Stomach smooth muscle (tissue), 2 donors: ENCODE data around the gene LCORL.

Source experiments
- H3K27ac ChIP-seq: one replicate; pipeline ENCODE4 v1.7.0; 2013; ENCODE audit warnings: mild to moderate bottlenecking, low read length, inconsistent platforms
- H3K27me3 ChIP-seq, 2 donors: one replicate each; pipeline ENCODE4 v1.7.0; 2013; ENCODE audit warnings: low read length in 2 of 2; ENCODE audit not compliant: insufficient read depth in 2 of 2, control insufficient read depth in 1 of 2
- H3K36me3 ChIP-seq, 2 donors: one replicate each; pipeline ENCODE4 v1.7.0; 2013; ENCODE audit warnings: low read length in 2 of 2; ENCODE audit not compliant: control insufficient read depth in 2 of 2, insufficient read depth in 2 of 2
- H3K4me1 ChIP-seq: one replicate; pipeline ENCODE4 v1.7.0; 2013; ENCODE audit warnings: low read length; ENCODE audit not compliant: control insufficient read depth, insufficient read depth
- H3K4me3 ChIP-seq, 2 donors: one replicate each; pipeline ENCODE4 v1.7.0; 2013; ENCODE audit warnings: low read length in 2 of 2
- H3K9ac ChIP-seq, 2 donors: one replicate each; pipeline ENCODE4 v1.7.0; 2013; ENCODE audit warnings: low read length in 2 of 2, mild to moderate bottlenecking in 1 of 2
- H3K9me3 ChIP-seq, 2 donors: one replicate each; pipeline ENCODE4 v1.7.0; 2013; ENCODE audit warnings: low read length in 2 of 2; ENCODE audit not compliant: control insufficient read depth in 2 of 2
- donor health status: healthy.
- donor health status: Pancreatic carcinoma.

LCORL gene

DNA sequence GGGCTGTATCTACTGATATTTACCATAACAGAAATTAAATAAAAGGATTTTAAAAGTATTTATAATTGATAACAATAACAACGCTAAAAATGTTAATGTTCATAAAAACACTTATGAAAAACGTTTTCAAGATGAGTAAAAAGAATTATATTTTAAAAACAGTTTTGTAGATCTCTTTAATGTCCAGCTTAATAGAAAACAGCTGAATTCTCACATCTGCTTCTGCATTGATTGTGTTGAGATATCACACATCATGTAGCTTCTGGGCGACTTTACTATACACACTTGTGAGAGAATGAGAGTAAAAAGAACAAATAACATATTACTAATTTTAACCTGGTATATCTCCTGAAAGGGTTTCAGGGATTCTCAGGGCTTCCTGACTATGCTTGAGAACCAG, 127.1 kb downstream of the LCORL start:
- no peak overlapping the region for H3K4me3 ChIP-seq
- H3K9me3 ChIP-seq, result no peaks in the 10 kb centered on the region
- no peak overlapping the region for H3K9ac ChIP-seq
- H3K27ac ChIP-seq, result no peak overlapping the region
- no peaks in the 10 kb centered on the region for H3K4me1 ChIP-seq
- H3K27me3 ChIP-seq, result no peaks in the 10 kb centered on the region
- no peaks in the 10 kb centered on the region for H3K36me3 ChIP-seq

DNA sequence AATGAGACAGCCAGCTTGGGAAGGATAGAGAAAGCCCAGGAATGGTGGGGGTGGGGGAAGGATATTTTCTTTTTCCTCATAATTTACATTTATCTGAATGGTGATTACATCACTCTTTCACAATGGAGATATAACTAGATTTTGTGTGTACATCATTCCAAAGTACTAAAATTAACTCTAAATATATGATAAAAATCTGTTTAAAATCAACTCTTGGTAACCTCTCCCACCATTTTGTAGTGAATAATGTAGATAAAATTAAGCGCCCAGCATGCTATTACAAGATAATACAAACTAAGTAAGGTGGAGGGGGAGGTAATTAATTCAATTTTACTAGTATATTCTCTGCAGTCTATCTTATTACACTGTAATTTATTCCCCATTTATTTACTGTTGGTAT, 131.9 kb downstream of the LCORL start:
- no peaks in the 10 kb centered on the region for H3K27me3 ChIP-seq
- no peak overlapping the region for H3K4me3 ChIP-seq
- H3K4me1 ChIP-seq, result no peaks in the 10 kb centered on the region
- no peak overlapping the region for H3K9ac ChIP-seq
- H3K9me3 ChIP-seq, result no peaks in the 10 kb centered on the region
- H3K36me3 ChIP-seq, result no peaks in the 10 kb centered on the region
- H3K27ac ChIP-seq, result no peak overlapping the region

GRCh38 chr4:17884511-17884910, 137.0 kb downstream of the LCORL start:
- H3K9me3 ChIP-seq, result no peaks in the 10 kb centered on the region
- no peak overlapping the region for H3K27ac ChIP-seq
- H3K4me3 ChIP-seq, result no peak overlapping the region
- no peaks in the 10 kb centered on the region for H3K4me1 ChIP-seq
- no peaks in the 10 kb centered on the region for H3K36me3 ChIP-seq
- H3K27me3 ChIP-seq, result no peaks in the 10 kb centered on the region
- H3K9ac ChIP-seq, result no peak overlapping the region

DNA sequence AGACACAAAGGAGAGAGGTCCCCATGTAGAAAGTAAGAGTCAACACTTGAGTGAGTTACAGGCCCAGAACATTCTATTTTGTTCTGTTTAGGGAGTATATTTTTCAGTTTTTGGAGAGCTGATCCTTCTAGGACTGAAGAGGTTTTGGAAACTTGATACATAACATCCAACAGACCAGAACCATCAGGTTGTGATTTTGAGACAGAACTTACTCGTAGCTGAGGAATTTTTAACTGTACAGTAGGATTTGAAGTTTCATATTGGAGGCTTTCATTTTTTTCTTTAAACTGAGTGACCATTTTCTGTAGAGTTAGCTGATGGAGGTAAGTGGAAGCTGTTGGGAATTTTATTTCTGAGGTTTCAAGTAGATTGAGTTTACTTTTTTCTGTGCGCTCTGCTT, 137.5 kb downstream of the LCORL start:
- Histone ChIP-seq H3K36me3 (no peaks in the 10 kb centered on the region), H3K27me3 (no peaks in the 10 kb centered on the region), H3K4me3 (no peak overlapping the region), H3K27ac (no peak overlapping the region), H3K9ac (no peak overlapping the region), H3K9me3 (no peaks in the 10 kb centered on the region), H3K4me1 (no peaks in the 10 kb centered on the region)

DNA sequence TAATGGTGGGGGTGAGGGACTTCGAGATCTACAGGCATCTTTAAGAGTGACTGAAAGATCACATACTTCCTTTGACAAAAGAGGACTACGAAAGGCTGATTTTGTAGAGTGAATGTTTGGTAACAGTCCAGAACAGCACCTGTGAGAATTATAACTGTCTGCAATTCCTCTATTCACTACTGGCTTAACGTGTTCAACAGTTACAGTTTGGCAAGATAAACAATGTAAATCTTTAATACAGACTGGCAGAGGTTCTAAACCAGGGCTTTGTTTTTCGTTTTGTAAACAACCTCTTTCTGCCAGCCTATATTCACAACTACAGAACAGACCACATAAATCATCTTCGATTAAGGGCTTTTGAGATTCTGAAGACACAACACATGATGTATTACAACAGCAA, 143.9 kb downstream of the LCORL start:
- Histone ChIP-seq H3K9ac (no peak overlapping the region), H3K4me1 (no peaks in the 10 kb centered on the region), H3K9me3 (no peaks in the 10 kb centered on the region), H3K4me3 (no peak overlapping the region), H3K27ac (no peak overlapping the region), H3K36me3 (no peaks in the 10 kb centered on the region), H3K27me3 (no peaks in the 10 kb centered on the region)

DNA sequence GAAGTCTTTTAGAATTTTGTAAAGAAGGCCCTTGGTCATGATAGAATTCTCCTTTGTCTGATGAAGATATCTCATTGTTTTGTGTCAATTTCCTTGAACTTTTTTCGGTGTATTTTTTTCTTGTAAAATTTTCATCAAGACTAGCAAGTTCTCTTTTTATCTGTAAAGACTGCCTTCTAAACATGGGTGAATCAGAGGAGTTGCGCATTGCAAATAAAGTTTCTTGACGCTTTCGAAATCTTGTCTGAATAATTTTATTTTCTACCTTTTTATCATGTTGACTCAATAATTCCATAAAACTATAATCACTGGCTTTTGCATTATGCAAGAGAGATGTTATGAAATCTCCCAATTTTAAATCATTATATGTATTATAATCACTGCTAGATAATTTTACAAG, 144.6 kb downstream of the LCORL start:
- H3K4me3 ChIP-seq, result no peak overlapping the region
- H3K4me1 ChIP-seq, result no peaks in the 10 kb centered on the region
- no peak overlapping the region for H3K9ac ChIP-seq
- no peak overlapping the region for H3K27ac ChIP-seq
- no peaks in the 10 kb centered on the region for H3K9me3 ChIP-seq
- H3K27me3 ChIP-seq, result no peaks in the 10 kb centered on the region
- no peaks in the 10 kb centered on the region for H3K36me3 ChIP-seq

GRCh38 chr4:17875402-17876070, 146.0 kb downstream of the LCORL start:
- Histone ChIP-seq H3K36me3 (no peaks in the 10 kb centered on the region), H3K4me3 (no peak overlapping the region), H3K27me3 (no peaks in the 10 kb centered on the region)

GRCh38 chr4:17869327-17869726, 152.2 kb downstream of the LCORL start:
- Histone ChIP-seq H3K9me3 (no peaks in the 10 kb centered on the region), H3K4me3 (no peak overlapping the region), H3K36me3 (no peaks in the 10 kb centered on the region), H3K9ac (no peak overlapping the region), H3K4me1 (no peaks in the 10 kb centered on the region), H3K27ac (no peak overlapping the region), H3K27me3 (no peaks in the 10 kb centered on the region)

More at GRCh38 chr4:17875402-17876070, 146.0 kb downstream of the LCORL start:
- no peaks in the 10 kb centered on the region for H3K4me1 ChIP-seq
- H3K27ac ChIP-seq, result no peak overlapping the region
- no peaks in the 10 kb centered on the region for H3K9me3 ChIP-seq
- no peak overlapping the region for H3K9ac ChIP-seq

GRCh38 chr4:17867276-17867675, 154.3 kb downstream of the LCORL start:
- H3K9me3 ChIP-seq, result peaks cover 0 to under 1% of the 10 kb centered on the region in 2 donors
- no peak overlapping the region for H3K9ac ChIP-seq
- no peaks in the 10 kb centered on the region for H3K27me3 ChIP-seq
- H3K36me3 ChIP-seq, result no peaks in the 10 kb centered on the region
- H3K4me1 ChIP-seq, result no peaks in the 10 kb centered on the region
- no peak overlapping the region for H3K27ac ChIP-seq
- no peak overlapping the region for H3K4me3 ChIP-seq

- Histone ChIP-seq H3K9me3 (peaks cover 0 to 3% of the 10 kb centered on the region in 2 donors), H3K4me3 (no peak overlapping the region), H3K27me3 (no peaks in the 10 kb centered on the region), H3K36me3 (no peaks in the 10 kb centered on the region), H3K4me1 (no peaks in the 10 kb centered on the region), H3K27ac (no peak overlapping the region), H3K9ac (no peak overlapping the region)
Observed at GRCh38 chr4:17866810-17867209, 154.7 kb downstream of the LCORL start.

GRCh38 chr4:17865866-17866363, 155.6 kb downstream of the LCORL start:
- Histone ChIP-seq H3K27ac (no peak overlapping the region), H3K9ac (no peak overlapping the region), H3K27me3 (no peaks in the 10 kb centered on the region), H3K4me3 (no peak overlapping the region), H3K4me1 (no peaks in the 10 kb centered on the region), H3K9me3 (peaks cover 0 to 3% of the 10 kb centered on the region in 2 donors), H3K36me3 (no peaks in the 10 kb centered on the region)
